ENCODE results near the gene WDR83. TPM values are rescaled to one million over a fixed set of nuclear protein-coding genes. Genes with fewer than 3 reads are reported as not detected.

Gene WDR83
- total and polyA plus RNA-seq, 2 of the 4 experiments (the other 2 are of a cell fraction) = 5.9 to 8.9 TPM

DNA sequence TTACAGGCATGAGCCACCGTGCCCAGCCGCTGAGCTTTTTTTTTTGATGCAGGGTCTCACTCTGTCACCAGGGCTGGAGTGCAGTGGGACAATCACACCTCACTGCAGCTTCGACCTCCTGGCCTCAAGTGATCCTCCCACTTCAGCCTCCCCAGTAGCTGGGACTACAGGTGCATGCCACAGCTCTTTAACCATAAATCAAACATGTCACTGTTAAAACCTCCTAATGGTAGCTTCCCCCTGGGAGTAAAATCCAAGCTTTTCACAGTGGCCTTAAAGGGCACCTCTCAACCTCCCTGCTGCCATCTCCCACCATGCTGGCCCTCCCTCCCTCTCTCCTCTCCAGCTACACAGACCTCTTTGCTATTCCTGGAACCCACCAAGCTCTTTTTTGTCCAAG is 19.2 kb downstream of the WDR83 start:
- Histone ChIP-seq H3K9me1 (ENCODE audit: insufficient read depth, low read length) (no peaks in the 10 kb centered on the region), H2BK20ac (ENCODE audit: low read depth, low read length) (no peak overlapping the region), H4K5ac (ENCODE audit: low read depth, low read length) (no peak overlapping the region), H3K4ac (ENCODE audit: low read depth, low read length) (no peak overlapping the region), H4K8ac (ENCODE audit: low read depth in 2 of 2, low read length in 2 of 2) (no peak overlapping the region), H2AK5ac (ENCODE audit: low read depth, low read length) (no peak overlapping the region), H3K9ac (ENCODE audit: low read depth, low read length) (no peak overlapping the region), H2AFZ (replicated peaks; ENCODE audit: low read length, poor library complexity) (no peak overlapping the region), H3K23ac (ENCODE audit: low read depth, low read length) (no peak overlapping the region), H2BK5ac (ENCODE audit: low read depth, low read length, poor library complexity, severe bottlenecking) (no peak overlapping the region), H2BK120ac (ENCODE audit: low read depth, low read length) (no peak overlapping the region), H4K91ac (ENCODE audit: insufficient read depth, low read depth, low read length) (no peak overlapping the region), H3K4me2 (ENCODE audit: low read depth, low read length) (no peak overlapping the region), H3K79me1 (ENCODE audit: low read depth in 1 of 2, low read length in 2 of 2) (peaks cover 0 to 3% of the 10 kb centered on the region in 2 experiments; a peak in 1 of 4 replicates), H2BK15ac (ENCODE audit: low read depth, low read length) (no peak overlapping the region), H3K27ac (ENCODE audit: insufficient read depth, low read length) (no peak overlapping the region), H3K14ac (replicated peaks; ENCODE audit: low read depth, low read length) (no peak overlapping the region), H3K9me3 (ENCODE audit: control insufficient read depth, insufficient read depth, low read length) (no peaks in the 10 kb centered on the region), H4K20me1 (ENCODE audit: insufficient read depth, low read length) (no peaks in the 10 kb centered on the region), H3K4me3 (ENCODE audit: insufficient read depth, low read depth, low read length) (no peak overlapping the region), H3K27me3 (ENCODE audit: control insufficient read depth, insufficient read depth, low read length) (no peaks in the 10 kb centered on the region), H3K18ac (ENCODE audit: low read depth, low read length) (no peak overlapping the region), H2AK9ac (replicated peaks; ENCODE audit: low read depth, low read length, poor library complexity) (no peak overlapping the region), H3K4me1 (ENCODE audit: control insufficient read depth, insufficient read depth, low read length) (no peaks in the 10 kb centered on the region), H3K36me3 (ENCODE audit: control insufficient read depth, insufficient read depth, low read length) (0 out of 2 replicates have a peak, but pooled peaks cover 2% of the 10 kb centered on the region), H3K56ac (ENCODE audit: extremely low read depth, insufficient read depth, low read length) (no peak overlapping the region)
- ChIA-PET CTCF (no interaction called here), POLR2A (ENCODE audit: unreplicated experiment) (interaction anchor here (1.1 kb wide), 1 partner anchor 10 kb away, joined by 6 read pairs; the partner anchor contains the start of gene FBXW9)
- in situ Hi-C loops (cut with MboI; ENCODE audit: low sequenced_read_pairs) (no loop called here), dilution Hi-C loops (cut with HindIII; ENCODE audit: low sequenced_read_pairs, unreplicated experiment) (no loop called here), intact Hi-C loops (cut with micrococcal nuclease) (no loop called here)
- TF ChIP-seq MAZ (IDR thresholded peaks at IDR 0.05; ENCODE audit: borderline replicate concordance, low read depth, low read length) = no peak
- TF ChIP-seq NFE2L2 (IDR thresholded peaks at IDR 0.05; ENCODE audit: low read depth, low read length) = no peak
- no peak for TF ChIP-seq RFX5 (IDR thresholded peaks at IDR 0.05; ENCODE audit: low read depth, low read length)
- TF ChIP-seq POLR2A (IDR thresholded peaks at IDR 0.05; ENCODE audit: low read depth, low read length) = no peak
- no peak for TF ChIP-seq CTCF (conservative IDR thresholded peaks at IDR 0.05; ENCODE audit: low read depth, low read length)
- no peak for TF ChIP-seq SMC3 (IDR thresholded peaks at IDR 0.05; ENCODE audit: low read depth, low read length)
- no peak for TF ChIP-seq CHD1 (IDR thresholded peaks at IDR 0.05; ENCODE audit: low read depth, low read length)
- no peak for TF ChIP-seq USF2 (IDR thresholded peaks at IDR 0.05; ENCODE audit: low read depth, low read length)
- no peak for TF ChIP-seq BHLHE40 (IDR thresholded peaks at IDR 0.05; ENCODE audit: low read depth, low read length)
- TF ChIP-seq FOS (IDR thresholded peaks at IDR 0.05; ENCODE audit: low read depth, low read length) = no peak
- no peak for TF ChIP-seq RCOR1 (IDR thresholded peaks at IDR 0.05; ENCODE audit: insufficient replicate concordance, low read length)
- TF ChIP-seq ELK1 (IDR thresholded peaks at IDR 0.05; ENCODE audit: borderline replicate concordance, low read depth, low read length) = no peak
- no peak for TF ChIP-seq CEBPB (IDR thresholded peaks at IDR 0.05; ENCODE audit: low read depth, low read length)
- TF ChIP-seq MXI1 (IDR thresholded peaks at IDR 0.05; ENCODE audit: borderline replicate concordance, low read depth, low read length) = no peak
- ATAC-seq (ENCODE audit: low read depth) (no peak), DNase-seq (no peak)
- 60% methylated on average over 1 of the region's 3 CpGs; no CpG with 5 or more reads in 1 of the 2 experiments for WGBS, 2 experiments (ENCODE audit: extremely low coverage in 2 of 2, insufficient read length in 1 of 2)
- BruUV-seq (replicated peaks) = no TSS peak
